Mesendoderm (in vitro differentiated cells): Measurements from ENCODE around the gene PARP8.
"Not testable (repeated sequence)": the region's sequence is repeated elsewhere in the genome, so short reads cannot be mapped to it uniquely, and the experiment has no call there.

Experiments used
- DNase-seq: peaks from one replicate; pipeline ENCODE4 v3.0.0; 2013
- H2AK5ac ChIP-seq: 2 replicates; pipeline ENCODE4 v1.6.1; 2013; ENCODE audit warnings: low read length, inconsistent platforms
- H2BK120ac ChIP-seq: 2 replicates; pipeline ENCODE4 v1.6.1; 2013; ENCODE audit warnings: low read depth, mild to moderate bottlenecking, low read length, moderate library complexity, mixed read lengths
- H2BK15ac ChIP-seq: replicated peaks from 2 replicates; pipeline ENCODE4 v1.6.1; 2013; ENCODE audit warnings: low read depth, mild to moderate bottlenecking, moderate library complexity
- H2BK5ac ChIP-seq: 2 replicates; pipeline ENCODE4 v1.6.1; 2013; ENCODE audit warnings: low read length, inconsistent platforms
- H3K18ac ChIP-seq: 2 replicates; pipeline ENCODE4 v1.6.1; 2013; ENCODE audit warnings: mild to moderate bottlenecking, low read length, mixed read lengths
- H3K23ac ChIP-seq: one replicate; pipeline ENCODE4 v1.6.1; 2013; ENCODE audit warnings: low read length
- H3K27ac ChIP-seq: 2 replicates; pipeline ENCODE4 v1.5.1; 2013; ENCODE audit warnings: low read depth, mild to moderate bottlenecking, inconsistent platforms, low read length, moderate library complexity
- H3K27me3 ChIP-seq: 2 replicates; pipeline ENCODE4 v1.6.1; 2013; ENCODE audit warnings: low read length, control low read depth, mild to moderate bottlenecking, inconsistent platforms; ENCODE audit not compliant: insufficient read depth, poor library complexity
- H3K36me3 ChIP-seq: 2 replicates; pipeline ENCODE4 v1.6.1; 2013; ENCODE audit warnings: low read length, inconsistent platforms; ENCODE audit not compliant: control insufficient read depth, insufficient read depth
- H3K4ac ChIP-seq: one replicate; pipeline ENCODE4 v1.6.1; 2013; ENCODE audit warnings: low read depth, mild to moderate bottlenecking, low read length, moderate library complexity
- H3K4me1 ChIP-seq: 2 replicates; pipeline ENCODE4 v1.6.1; 2013; ENCODE audit warnings: low read depth, low read length, inconsistent platforms; ENCODE audit not compliant: control insufficient read depth
- H3K4me2 ChIP-seq: 2 replicates; pipeline ENCODE4 v1.6.1; 2013; ENCODE audit warnings: low read length
- H3K4me3 ChIP-seq: 2 replicates; pipeline ENCODE4 v1.5.1; 2013; ENCODE audit warnings: mild to moderate bottlenecking, low read length
- H3K56ac ChIP-seq: one replicate; pipeline ENCODE4 v1.6.1; 2013; ENCODE audit warnings: low read length
- H3K79me1 ChIP-seq: 2 replicates; pipeline ENCODE4 v1.6.1; 2013; ENCODE audit warnings: low read length, inconsistent platforms
- H3K79me2 ChIP-seq: 2 replicates; pipeline ENCODE4 v1.6.1; 2013; ENCODE audit warnings: mild to moderate bottlenecking, low read length; ENCODE audit not compliant: control insufficient read depth, insufficient read depth
- H3K9ac ChIP-seq: 2 replicates; pipeline ENCODE4 v1.6.1; 2013; ENCODE audit warnings: low read length, inconsistent platforms
- H4K5ac ChIP-seq: one replicate; pipeline ENCODE4 v1.6.1; 2013; ENCODE audit warnings: low read length
- H4K8ac ChIP-seq: one replicate; pipeline ENCODE4 v1.6.1; 2013; ENCODE audit warnings: low read depth, mild to moderate bottlenecking, control low read depth, low read length, moderate library complexity
- whole genome bisulfite sequencing: extraction: QIAGEN DNeasy Blood & Tissue Kit; methylation state at CpG from one replicate; pipeline ENCODE4 v1.1.7; 2013; ENCODE audit warnings: low lambda C conversion rate, missing lambda C conversion rate; ENCODE audit not compliant: insufficient coverage; ENCODE audit errors: extremely low coverage; 5-methylcytosine and 5-hydroxymethylcytosine counted together

The PARP8 gene

GRCh38 chr5:50767588-50767987 lies 101.2 kb downstream of the PARP8 start:
- H3K27me3 ChIP-seq, result no peaks in the 10 kb centered on the region
- no peak for DNase-seq
- no peak overlapping the region for H3K27ac ChIP-seq
- no peak overlapping the region for H2AK5ac ChIP-seq
- H3K9ac ChIP-seq, result no peak overlapping the region
- no CpG with 5 or more reads among the region's 1 CpG for WGBS
- no peak overlapping the region for H3K56ac ChIP-seq
- H4K5ac ChIP-seq, result no peak overlapping the region
- no peaks in the 10 kb centered on the region for H3K79me1 ChIP-seq
- H4K8ac ChIP-seq, result no peak overlapping the region
- H3K4ac ChIP-seq, result no peak overlapping the region
- H3K4me2 ChIP-seq, result no peak overlapping the region
- no peak overlapping the region for H2BK120ac ChIP-seq
- H3K23ac ChIP-seq, result no peak overlapping the region
- no peaks in the 10 kb centered on the region for H3K4me1 ChIP-seq
- no peak overlapping the region for H2BK5ac ChIP-seq
- H2BK15ac ChIP-seq, result no peak overlapping the region
- H3K36me3 ChIP-seq, result no peaks in the 10 kb centered on the region
- H3K18ac ChIP-seq, result no peak overlapping the region
- no peaks in the 10 kb centered on the region for H3K79me2 ChIP-seq
- no peak overlapping the region for H3K4me3 ChIP-seq

GRCh38 chr5:50768634-50769033 lies 102.2 kb downstream of the PARP8 start:
- H3K79me2 ChIP-seq, result no peaks in the 10 kb centered on the region
- H2AK5ac ChIP-seq, result no peak overlapping the region
- no peak overlapping the region for H3K4me3 ChIP-seq
- no peak for DNase-seq
- H3K27me3 ChIP-seq, result no peaks in the 10 kb centered on the region
- no peak overlapping the region for H4K8ac ChIP-seq
- H2BK120ac ChIP-seq, result no peak overlapping the region
- no peaks in the 10 kb centered on the region for H3K36me3 ChIP-seq
- H2BK5ac ChIP-seq, result no peak overlapping the region
- no peaks in the 10 kb centered on the region for H3K4me1 ChIP-seq
- no peak overlapping the region for H3K4ac ChIP-seq
- no peak overlapping the region for H3K4me2 ChIP-seq
- no peaks in the 10 kb centered on the region for H3K79me1 ChIP-seq
- no peak overlapping the region for H3K56ac ChIP-seq
- H3K18ac ChIP-seq, result no peak overlapping the region
- no peak overlapping the region for H4K5ac ChIP-seq
- no peak overlapping the region for H3K27ac ChIP-seq
- no peak overlapping the region for H2BK15ac ChIP-seq
- H3K9ac ChIP-seq, result no peak overlapping the region
- H3K23ac ChIP-seq, result no peak overlapping the region
- no CpG with 5 or more reads among the region's 4 CpGs for WGBS

DNA sequence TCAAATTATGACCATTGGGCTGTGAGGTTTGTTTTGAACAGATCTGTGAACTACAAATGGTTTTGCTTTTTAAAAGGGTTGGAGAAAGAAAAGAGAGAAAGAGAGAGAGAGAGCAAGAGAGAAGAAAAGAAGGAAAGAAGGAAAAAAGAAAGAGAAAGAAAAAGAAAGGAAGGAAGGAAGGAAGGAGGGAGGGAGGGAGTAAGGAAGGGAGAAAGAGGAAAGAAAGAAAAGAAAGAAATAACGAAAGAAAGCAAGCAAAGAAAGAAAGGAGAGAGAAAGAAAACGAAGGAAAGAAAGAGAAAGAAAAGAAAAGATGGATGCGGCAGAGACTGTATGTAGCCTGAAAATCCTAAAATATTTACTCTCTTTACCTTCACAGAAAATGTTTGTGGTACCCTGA lies 104.0 kb downstream of the PARP8 start:
- Histone ChIP-seq H3K36me3 (no peaks in the 10 kb centered on the region), H3K4me3 (no peak overlapping the region), H4K8ac (no peak overlapping the region), H3K9ac (no peak overlapping the region), H3K18ac (no peak overlapping the region), H3K4me2 (no peak overlapping the region), H3K23ac (no peak overlapping the region), H3K79me2 (no peaks in the 10 kb centered on the region), H3K79me1 (no peaks in the 10 kb centered on the region), H3K56ac (no peak overlapping the region), H3K4me1 (no peaks in the 10 kb centered on the region), H3K27ac (no peak overlapping the region), H3K27me3 (no peaks in the 10 kb centered on the region), H3K4ac (no peak overlapping the region), H2BK15ac (no peak overlapping the region), H2AK5ac (no peak overlapping the region), H4K5ac (no peak overlapping the region), H2BK120ac (no peak overlapping the region), H2BK5ac (no peak overlapping the region)
- DNase-seq, result no peak
- no CpG with 5 or more reads among the region's 3 CpGs for WGBS

DNA sequence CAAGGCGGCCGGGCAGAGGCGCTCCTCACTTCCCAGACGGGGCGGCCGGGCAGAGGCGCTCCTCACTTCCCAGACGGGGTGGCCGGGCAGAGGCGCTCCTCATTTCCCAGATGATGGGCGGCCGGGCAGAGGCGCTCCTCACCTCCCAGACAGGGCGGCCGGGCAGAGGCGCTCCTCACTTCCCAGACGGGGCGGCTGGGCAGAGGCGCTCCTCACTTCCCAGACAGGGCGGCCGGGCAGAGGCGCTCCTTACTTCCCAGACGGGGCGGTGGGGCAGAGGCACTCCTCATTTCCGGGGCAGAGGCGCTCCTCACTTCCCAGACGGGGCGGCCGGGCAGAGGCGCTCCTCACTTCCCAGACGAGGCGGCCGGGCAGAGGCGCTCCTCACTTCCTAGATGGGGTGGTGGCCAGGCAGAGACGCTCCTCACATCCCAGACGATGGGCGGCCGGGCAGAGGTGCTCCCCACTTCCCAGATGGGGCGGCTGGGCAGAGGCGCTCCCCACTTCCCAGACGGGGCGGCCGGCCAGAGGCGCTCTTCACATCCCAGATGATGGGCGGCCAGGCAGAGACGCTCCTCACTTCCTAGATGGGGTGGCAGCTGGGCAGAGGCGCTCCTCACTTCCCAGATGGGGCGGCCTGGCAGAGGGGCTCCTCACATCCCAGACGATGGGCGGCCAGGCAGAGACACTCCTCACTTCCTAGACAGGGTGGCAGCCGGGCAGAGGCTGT lies 108.2 kb downstream of the PARP8 start:
- not testable (repeated sequence) for H3K4me3 ChIP-seq, H3K27me3 ChIP-seq, H3K79me1 ChIP-seq, H3K4me2 ChIP-seq, H3K23ac ChIP-seq, H3K4me1 ChIP-seq, H3K4ac ChIP-seq, H3K9ac ChIP-seq, H3K27ac ChIP-seq, H3K18ac ChIP-seq, H3K36me3 ChIP-seq, H2BK15ac ChIP-seq, H3K79me2 ChIP-seq, H4K8ac ChIP-seq, H4K5ac ChIP-seq, H2AK5ac ChIP-seq, H2BK5ac ChIP-seq, H2BK120ac ChIP-seq, H3K56ac ChIP-seq
- WGBS, result no CpG with 5 or more reads among the region's 51 CpGs
- peak; percentile 10 for DNase-seq

DNA sequence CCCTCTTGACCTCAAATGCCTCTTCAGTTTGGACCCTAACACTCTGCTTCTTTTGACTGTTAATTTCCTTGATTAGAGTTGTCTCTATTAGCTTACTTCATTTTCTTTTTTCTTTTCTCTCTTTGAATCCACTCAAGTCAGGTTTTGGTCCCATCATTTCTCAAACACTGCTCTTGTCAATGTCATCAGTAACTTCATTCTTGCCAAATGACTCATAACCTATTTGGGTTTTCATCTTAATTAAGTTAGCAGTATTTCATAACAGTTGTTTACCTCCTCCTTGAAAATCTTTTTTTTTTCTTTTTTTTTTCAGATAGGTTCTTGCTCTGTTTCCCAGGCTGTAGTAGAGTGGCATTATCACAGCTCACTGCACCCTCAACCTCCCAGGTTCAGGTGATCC lies 119.6 kb downstream of the PARP8 start:
- no peak for DNase-seq
- H3K4me3 ChIP-seq, result no peak overlapping the region
- no peak overlapping the region for H2AK5ac ChIP-seq
- no peaks in the 10 kb centered on the region for H3K4me1 ChIP-seq
- H3K27me3 ChIP-seq, result no peaks in the 10 kb centered on the region
- no peak overlapping the region for H3K4ac ChIP-seq
- no peak overlapping the region for H3K27ac ChIP-seq
- no peak overlapping the region for H3K56ac ChIP-seq
- H3K79me2 ChIP-seq, result no peaks in the 10 kb centered on the region
- no peak overlapping the region for H2BK15ac ChIP-seq
- no peak overlapping the region for H3K23ac ChIP-seq
- no peak overlapping the region for H3K4me2 ChIP-seq
- H3K9ac ChIP-seq, result no peak overlapping the region
- no peak overlapping the region for H4K5ac ChIP-seq
- H3K18ac ChIP-seq, result no peak overlapping the region
- H2BK5ac ChIP-seq, result no peak overlapping the region
- no peak overlapping the region for H4K8ac ChIP-seq
- no peaks in the 10 kb centered on the region for H3K36me3 ChIP-seq
- H3K79me1 ChIP-seq, result no peaks in the 10 kb centered on the region
- no peak overlapping the region for H2BK120ac ChIP-seq

GRCh38 chr5:50791813-50792212 lies 125.4 kb downstream of the PARP8 start:
- Histone ChIP-seq H3K36me3 (no peaks in the 10 kb centered on the region), H4K5ac (no peak overlapping the region), H2BK5ac (no peak overlapping the region), H3K4me1 (no peaks in the 10 kb centered on the region), H2AK5ac (no peak overlapping the region), H3K79me1 (no peaks in the 10 kb centered on the region), H2BK15ac (no peak overlapping the region), H3K23ac (no peak overlapping the region), H3K4me2 (no peak overlapping the region), H4K8ac (no peak overlapping the region), H3K56ac (no peak overlapping the region), H3K79me2 (no peaks in the 10 kb centered on the region), H2BK120ac (no peak overlapping the region), H3K4ac (no peak overlapping the region), H3K4me3 (no peak overlapping the region), H3K18ac (no peak overlapping the region), H3K9ac (no peak overlapping the region), H3K27me3 (no peaks in the 10 kb centered on the region), H3K27ac (no peak overlapping the region)
- WGBS, result no CpG with 5 or more reads among the region's 5 CpGs
- DNase-seq, result no peak
